ENCODE data around the gene CASTOR1.

GRCh38 chr22:30325065-30325720 lies 35.9 kb upstream of the CASTOR1 start:
- TF ChIP-seq EZH2phosphoT487 (IDR thresholded peaks at IDR 0.05; ENCODE audit: low read depth) = no peak
- TF ChIP-seq, protein P1, sequence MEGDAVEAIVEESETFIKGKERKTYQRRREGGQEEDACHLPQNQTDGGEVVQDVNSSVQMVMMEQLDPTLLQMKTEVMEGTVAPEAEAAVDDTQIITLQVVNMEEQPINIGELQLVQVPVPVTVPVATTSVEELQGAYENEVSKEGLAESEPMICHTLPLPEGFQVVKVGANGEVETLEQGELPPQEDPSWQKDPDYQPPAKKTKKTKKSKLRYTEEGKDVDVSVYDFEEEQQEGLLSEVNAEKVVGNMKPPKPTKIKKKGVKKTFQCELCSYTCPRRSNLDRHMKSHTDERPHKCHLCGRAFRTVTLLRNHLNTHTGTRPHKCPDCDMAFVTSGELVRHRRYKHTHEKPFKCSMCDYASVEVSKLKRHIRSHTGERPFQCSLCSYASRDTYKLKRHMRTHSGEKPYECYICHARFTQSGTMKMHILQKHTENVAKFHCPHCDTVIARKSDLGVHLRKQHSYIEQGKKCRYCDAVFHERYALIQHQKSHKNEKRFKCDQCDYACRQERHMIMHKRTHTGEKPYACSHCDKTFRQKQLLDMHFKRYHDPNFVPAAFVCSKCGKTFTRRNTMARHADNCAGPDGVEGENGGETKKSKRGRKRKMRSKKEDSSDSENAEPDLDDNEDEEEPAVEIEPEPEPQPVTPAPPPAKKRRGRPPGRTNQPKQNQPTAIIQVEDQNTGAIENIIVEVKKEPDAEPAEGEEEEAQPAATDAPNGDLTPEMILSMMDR (IDR thresholded peaks at IDR 0.05; ENCODE audit: low read depth, low read length) = no peak
